Right ventricle myocardium inferior (tissue), 1 donor: ENCODE data around the gene PFDN1. TPM values are rescaled to one million over a fixed set of nuclear protein-coding genes. Genes with fewer than 3 reads are reported as not detected.

Experiments
- ATAC-seq: fragments of 200-7000 bp; cut with Tn5 transposase; one replicate; pipeline ENCODE4 v1.9.1; 2020; ENCODE audit warnings: mild to moderate bottlenecking, moderate library complexity
- DNase-seq: peaks from one replicate; pipeline ENCODE4 v3.0.0; 2021; ENCODE audit errors: missing footprints
- intact Hi-C: fragments of 100-400 bp; cut with DNase I; formaldehyde crosslinking; loops from one replicate; pipeline ENCODE4 v1.11.0; 2022
- total RNA-seq: library from RNA; stranded (reverse); fragmentation: NEBNext Ultra II Directional; extraction: Animal tissue kit (Norgen Biotek cat#: 25700); gene quantifications from one replicate; pipeline ENCODE4 v1.2.1, GENCODE V29; 2021
- donor health status: DM: no; HTN: yes; CAD: no; lungs with severe emphysema.

Gene PFDN1
- total RNA-seq, 1 donor from 2014 or later, result 80.6 TPM

DNA sequence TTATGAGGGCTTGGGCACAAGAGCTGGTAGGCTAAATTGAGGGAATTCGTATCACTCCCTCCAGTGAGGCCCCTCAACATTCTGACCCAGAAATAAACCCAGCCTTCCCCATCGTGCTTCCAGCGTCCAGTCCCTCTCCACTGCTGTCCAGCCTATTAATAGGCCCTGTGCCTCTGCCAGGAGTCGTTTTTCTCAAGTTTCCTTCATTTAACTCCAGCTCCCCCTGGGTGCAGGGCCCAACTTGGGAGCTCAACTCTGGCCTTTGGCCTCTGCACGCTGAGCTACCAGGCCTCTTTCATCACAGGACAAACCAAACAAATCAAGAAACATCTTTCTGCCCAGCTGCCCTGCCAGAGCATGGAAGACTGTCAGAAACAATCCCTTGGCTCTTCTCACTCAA lies 33.5 kb upstream of the PFDN1 start:
- peak; percentile 50 for ATAC-seq
- no peak for DNase-seq
- intact Hi-C loops, result no loop called here

DNA sequence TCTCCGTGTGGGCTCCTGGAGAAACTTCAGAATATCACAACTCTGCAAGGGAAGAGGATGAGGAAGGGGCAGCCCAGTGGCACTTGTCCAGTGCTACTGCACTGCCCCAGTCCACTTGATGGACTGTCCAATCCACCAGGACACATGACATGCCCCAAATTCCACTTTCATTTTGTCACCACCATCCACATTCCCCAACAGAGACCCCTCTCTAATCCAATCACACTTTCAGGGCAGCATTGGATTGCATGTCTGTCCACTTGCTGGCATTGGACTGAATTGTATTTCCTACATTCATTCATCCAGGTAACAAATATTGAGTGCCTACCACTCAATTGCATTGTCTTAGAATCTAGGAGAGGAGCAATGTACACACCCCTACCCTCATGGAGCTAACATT lies 28.7 kb upstream of the PFDN1 start:
- intact Hi-C loops, result no loop called here
- no peak for ATAC-seq
- DNase-seq, result no peak

DNA sequence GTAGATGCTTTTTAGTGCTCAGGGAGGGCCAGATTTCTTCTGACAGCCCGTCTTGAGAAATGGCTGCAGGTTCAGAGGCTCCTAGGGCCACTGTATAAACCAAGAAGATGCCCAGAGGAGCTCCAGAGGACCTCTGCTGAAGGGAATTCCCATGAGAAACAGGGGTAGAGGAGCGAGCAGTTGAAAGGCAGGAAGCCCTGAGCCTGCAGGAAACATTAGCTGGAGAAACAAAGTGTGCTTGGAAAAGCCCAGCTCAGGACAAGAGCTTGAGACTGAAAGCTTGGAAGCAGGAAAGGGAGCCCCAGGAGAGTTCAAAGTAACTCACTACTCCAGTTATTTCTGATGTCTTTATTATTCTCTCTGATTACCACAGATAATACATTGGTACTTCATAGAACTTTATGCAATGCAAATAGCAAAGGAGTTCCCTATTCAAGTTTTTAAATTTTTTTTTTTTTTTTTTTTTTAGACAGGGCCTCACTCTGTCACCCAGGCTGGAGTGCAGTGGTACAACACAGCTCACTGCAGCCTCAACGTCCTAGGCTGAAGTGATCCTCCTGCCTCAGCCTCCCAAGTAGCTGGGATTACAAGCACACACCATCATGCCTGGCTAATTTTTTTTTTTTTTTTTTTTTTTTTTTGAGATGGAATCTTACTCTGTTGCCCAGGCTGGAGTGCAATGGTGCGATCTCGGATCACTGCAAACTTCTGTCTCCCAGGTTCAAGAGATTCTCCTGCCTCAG lies 27.0 kb upstream of the PFDN1 start:
- intact Hi-C loops, result no loop called here
- ATAC-seq, result peak; percentile 25

DNA sequence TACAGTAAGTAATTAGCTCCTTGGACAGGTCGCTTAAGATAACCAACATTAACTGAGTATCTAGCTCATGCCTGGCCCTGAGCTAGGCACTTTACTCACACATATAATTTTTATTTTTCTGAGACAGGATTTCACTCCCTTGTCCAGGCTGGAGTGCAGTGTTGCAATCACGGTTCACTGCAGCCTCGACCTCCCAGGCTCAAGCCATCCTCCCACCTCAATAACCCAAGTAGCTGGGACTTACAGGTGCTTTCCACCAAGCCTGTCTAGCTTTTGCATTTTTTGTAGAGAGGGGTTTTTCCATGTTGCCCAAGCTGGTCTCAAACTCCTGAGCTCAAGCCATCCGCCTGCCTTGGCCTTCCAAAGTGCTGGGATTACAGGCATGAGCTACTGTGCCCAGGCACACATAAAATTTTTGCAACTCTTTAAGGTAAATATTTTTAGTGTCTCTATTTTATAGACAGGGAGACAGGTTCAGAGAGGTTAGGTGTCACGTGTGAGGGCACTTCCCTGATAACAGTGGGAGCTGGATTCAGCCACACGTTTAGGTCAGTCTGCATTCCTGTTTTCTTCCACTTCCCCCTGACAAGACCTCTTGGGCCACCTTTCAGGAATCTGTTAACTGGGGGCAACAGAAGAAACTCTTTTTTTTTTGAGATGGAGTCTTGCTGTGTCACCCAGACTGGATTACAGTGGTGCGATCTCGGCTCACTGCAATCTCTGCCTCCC lies 25.3 kb upstream of the PFDN1 start:
- no peak for ATAC-seq
- intact Hi-C loops, result no loop called here
- no peak for DNase-seq

More for the DNA sequence above, 27.0 kb upstream of the PFDN1 start:
- DNase-seq, result no peak

DNA sequence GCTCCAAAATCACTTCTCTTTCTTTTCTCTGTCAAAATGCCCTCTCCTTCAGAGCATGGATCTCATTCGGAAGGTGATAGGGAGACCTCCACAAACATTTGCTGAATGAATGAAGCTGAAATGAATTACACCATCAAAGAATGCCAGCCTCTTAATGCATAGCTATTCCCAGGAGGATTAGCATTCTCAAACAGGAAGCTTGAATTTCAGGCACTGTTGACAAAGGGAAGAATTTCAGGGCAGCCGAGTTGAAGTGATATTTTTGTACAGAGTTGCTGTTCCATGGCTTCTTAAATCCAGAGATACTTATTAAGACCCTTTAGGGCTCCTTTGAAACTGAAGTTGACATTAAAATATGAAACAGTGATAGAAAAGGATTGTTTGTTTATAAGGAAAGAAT lies 24.7 kb upstream of the PFDN1 start:
- intact Hi-C loops, result no loop called here
- ATAC-seq (no peak), DNase-seq (no peak)

DNA sequence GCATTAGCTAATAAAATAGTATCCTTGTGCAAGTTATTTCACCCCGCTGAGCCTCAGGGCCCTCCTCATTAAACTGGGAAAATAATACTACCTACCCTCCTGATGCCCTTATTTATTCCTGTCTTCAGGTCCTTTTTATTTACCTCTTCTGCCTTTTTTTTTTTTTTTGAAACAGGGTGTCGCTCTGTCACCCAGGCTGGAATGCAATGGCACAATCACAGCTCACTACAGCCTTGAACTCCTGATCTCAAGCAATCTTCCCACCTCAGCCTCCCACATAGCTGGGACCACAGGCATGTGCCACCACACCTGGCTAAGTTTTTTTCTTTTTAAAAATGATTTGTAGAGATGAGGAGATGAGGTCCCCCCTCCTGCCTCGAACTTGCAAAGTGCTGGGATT lies 22.6 kb upstream of the PFDN1 start:
- intact Hi-C loops, result no loop called here

DNA sequence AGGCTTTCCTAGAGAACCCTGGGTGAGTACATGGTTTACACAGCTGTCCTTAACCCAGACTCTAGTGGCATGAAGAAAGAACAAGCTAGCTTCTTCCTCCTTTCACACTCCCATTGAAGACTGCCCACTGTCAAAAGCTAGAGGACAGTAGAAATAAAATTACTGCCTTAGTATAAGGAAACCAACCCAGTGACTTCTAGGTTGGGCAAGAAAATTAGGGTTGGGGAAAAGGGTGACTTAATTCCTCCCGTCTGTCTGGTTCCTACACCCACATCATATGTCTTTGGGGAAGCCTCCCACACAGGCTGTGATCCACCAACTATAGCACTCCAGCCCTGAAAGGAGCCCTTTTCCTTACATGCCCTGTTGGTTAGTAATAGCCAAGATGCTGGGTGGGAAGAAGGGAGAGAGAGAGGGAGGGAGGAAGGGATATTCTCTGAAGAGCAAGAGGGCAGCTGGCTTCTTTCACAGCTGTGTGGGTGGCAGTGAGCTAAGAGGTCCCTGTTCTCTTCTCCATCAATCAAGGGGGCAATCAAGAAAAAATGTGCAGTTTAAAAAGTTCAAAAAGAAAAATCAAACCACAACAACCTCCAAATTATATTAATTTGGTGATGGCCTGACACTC lies 21.8 kb upstream of the PFDN1 start:
- DNase-seq, result no peak
- intact Hi-C loops, result no loop called here
- no peak for ATAC-seq

More for the DNA sequence above, 22.6 kb upstream of the PFDN1 start:
- no peak for DNase-seq
- ATAC-seq, result no peak

DNA sequence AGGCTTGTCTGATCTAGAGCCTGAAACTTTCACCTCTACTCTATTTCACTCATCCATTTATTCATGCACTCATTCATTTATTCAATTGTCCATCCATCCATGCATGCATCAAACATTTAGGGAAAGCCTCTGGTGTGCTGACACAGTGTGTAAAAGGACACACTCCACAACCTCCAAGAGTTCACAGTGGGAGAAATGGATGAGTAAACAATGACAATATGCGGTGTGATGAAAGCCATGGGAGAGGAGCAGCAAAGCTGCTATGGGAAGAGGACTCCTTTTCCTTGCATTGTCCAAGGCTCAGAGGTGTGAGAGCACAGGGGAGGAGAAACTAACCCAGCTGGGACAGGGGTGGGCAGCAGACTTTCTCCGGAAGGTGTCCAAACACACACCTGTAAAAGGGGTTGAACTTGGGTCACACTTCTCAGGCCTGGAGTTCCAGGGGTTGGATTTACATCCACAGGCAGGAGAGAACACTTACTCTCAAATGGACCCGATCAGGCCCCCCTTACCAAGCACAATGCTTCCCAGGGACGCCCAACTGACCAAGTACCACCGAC lies 21.2 kb upstream of the PFDN1 start:
- DNase-seq (no peak), ATAC-seq (no peak)
- intact Hi-C loops, result no loop called here

DNA sequence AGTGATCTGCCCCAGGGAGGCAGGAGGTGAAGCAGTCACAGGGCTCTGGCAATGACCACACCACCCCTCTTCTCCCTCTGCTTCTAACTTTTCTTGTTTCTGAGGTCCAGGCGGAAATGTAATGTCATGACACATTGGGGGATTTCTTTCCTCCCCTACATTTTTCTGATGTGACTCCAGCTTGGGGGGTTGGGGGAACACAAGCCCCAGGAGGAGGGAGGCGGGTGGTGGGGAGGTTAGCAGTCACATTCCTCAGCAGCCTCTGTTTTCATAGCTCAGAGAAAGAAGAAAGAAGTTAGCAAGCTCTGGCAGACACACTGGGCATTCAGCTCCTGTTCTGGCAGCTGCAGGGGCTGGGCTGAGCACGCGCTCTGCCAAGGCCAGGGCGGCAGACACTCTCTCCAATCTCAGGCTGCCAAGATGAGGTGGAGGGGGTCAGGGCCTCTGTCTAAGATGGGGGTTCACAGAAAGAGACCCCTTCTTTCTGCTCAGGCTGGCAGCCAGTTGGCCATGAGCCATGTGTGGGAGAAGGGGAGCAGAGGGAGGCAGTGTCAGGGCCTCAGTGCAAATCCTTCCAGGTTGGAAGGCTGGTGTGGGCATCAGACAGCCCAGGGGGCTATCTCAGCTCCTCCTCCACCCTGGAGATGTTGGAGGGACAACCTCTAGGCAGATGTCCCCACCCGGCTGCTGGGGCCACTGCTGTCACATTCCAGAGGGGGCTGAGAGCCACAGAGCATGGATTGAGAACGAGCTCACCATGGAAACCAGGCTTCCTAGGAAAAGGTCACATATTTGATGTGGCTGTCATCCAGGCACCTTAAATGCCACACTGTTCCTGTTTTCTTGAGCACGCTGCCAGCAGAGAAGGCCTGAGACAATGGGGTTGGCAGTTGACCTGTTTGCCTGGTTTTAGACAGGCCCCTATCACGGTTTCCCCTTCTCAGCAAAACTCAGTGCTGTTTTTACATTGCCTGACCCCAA lies 20.1 kb upstream of the PFDN1 start:
- intact Hi-C loops, result no loop called here
- peak; percentile 73 for ATAC-seq
- DNase-seq, result no peak

DNA sequence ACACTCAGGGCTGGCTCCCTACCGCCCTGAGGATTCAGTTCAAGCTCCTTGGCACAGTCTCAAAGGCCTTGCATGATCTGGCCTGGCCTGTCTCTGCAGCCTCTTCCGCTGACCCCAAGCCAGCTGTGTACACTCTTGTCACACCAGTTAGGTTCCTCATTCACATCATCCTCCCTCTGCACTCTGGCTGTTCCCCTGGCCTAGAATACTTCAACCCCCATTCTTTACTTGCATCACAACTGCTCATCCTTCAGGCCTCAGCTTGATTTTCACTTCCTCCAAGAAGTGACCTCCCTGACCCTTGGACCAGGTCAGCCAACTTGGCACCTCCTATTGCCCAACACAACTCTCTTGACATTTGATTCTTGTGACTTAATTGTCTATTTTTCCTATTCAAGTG lies 18.9 kb upstream of the PFDN1 start:
- ATAC-seq (peak; percentile 69), DNase-seq (peak; percentile 83)
- intact Hi-C loops, result no loop called here

DNA sequence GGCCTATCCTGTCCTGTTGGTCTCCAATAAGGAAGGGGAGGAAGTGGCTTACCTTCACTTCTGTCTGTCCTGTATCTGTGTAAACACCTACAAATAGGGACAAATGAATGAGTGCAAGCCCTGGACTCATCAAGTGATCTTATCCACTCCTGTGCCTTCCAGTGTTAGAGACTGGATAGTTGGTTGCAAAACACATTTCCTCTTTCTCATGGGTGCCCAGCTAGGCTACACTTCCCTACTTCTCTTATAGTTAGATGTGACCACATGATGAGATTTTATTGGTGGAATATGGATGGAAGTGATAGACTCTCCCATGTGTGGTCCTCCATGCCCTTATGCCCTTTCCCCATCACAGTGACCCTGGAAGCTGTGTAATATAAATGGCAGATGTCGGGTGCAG lies 16.9 kb upstream of the PFDN1 start:
- intact Hi-C loops, result no loop called here

DNA sequence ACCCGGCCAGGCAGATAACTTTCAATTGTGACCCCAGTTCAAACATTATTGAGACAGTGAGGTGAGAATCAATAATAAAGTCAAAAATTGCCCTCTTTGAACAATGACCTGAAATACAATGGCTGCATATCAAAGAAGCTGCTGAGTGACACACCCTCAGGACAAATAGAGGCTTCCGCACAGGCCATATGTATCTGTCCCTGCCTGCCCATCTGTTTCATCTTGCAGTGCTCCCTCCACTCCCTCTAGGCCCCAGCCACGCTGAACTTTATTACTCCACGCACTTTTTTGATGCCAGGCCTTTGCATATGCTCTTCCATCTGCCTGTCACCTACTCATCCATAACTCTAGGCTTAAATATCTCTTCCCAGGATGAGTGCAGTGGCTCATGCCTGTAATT lies 15.9 kb upstream of the PFDN1 start:
- DNase-seq (no peak), ATAC-seq (no peak)
- intact Hi-C loops, result no loop called here

More for the DNA sequence above, 16.9 kb upstream of the PFDN1 start:
- no peak for DNase-seq
- ATAC-seq, result no peak

DNA sequence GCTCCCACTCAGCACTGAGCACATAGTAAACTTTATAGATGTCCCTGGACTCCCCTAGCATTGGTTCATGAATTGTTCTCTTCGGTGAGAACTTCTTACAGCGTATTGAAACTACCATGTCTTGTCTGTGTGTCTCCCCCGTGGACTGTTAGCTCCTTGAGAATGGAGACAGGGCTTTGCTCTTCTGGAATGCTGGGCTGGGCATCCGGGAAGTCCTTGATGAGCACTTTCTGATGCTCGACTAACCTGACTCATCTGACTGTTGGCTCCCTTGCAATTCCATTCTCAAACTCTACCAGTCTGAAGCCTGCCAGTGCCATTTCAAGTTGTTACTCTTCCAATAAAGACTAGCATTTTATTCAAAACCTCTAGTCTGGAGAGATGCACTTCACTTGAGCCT lies 15.0 kb upstream of the PFDN1 start:
- ATAC-seq (no peak), DNase-seq (no peak)
- intact Hi-C loops, result no loop called here

DNA sequence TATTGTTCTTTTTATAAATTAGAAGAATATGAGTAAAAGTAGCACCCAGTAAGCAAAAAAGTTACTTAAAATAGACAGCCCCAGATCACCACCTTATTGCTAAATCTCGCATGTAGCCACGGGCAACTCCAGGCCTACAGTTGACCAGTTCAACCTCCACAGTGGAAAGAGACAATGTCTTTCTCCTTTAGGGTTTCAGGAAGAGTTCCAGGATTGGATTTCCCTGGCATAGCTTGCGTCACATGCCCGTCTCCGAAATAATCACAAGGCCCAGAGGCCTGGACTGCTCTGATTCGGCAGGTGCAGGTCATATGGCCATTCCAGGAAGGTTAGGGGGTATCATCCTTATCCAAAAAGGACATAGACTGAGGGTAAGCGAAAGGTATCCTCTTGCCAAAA lies 9.9 kb upstream of the PFDN1 start:
- ATAC-seq, result no peak
- intact Hi-C loops, result no loop called here
- no peak for DNase-seq

DNA sequence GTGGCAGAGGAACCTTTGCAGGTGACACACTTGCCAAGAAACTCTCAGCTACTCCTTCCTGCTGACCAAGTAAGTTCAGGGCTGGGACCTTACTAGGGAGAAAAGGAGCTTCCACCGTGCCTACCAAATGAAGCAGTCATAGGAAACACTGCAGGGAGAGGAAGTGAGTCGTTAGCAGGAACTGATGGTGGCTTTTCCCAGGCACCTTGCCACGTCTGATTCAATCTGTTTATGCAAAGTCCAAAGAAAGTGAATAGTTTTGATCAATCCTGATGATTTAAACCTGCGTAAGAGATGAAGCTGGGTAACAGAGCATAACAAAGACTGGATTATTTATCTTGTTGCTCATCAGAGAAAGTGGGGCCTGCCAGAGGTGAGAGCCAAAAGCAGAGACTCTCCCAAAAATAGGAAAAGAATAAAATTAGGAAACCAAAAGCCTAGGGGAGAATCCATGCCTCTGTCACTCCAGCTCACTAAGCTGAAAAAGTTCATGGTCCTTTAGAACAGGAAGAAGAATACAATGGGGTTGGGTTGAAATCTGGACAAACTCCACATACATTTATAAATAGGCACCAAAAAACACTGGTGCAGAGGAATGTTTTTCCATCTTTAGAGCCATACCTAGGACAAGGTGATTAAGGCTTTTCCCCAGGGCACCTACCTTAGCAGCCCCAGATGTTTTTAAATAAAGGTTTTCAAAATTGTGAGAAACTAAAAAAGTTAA lies 9.3 kb upstream of the PFDN1 start:
- ATAC-seq, result no peak
- no peak for DNase-seq
- intact Hi-C loops, result no loop called here

DNA sequence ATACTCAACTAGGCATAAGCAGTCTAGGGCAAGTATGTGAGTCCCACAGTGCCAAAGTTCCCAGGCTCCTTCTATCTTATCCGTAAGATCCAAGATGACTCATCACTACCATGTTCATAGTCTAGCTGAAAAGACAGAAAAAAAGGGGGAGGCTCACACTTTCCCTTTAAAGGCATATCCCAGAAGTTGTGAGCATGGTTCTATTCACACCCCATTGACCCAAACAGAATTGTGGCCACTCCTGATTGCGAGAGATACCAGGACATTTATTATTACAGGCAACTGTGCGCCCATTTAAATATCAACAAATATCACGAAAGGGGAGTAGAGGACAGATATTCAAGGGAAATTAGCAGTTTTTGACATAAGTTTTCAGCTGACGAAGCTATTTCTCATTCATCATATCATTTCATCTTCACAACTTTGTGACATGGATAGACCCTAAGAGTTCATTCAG lies 8.1 kb upstream of the PFDN1 start:
- intact Hi-C loops, result no loop called here
- ATAC-seq (no peak), DNase-seq (no peak)

DNA sequence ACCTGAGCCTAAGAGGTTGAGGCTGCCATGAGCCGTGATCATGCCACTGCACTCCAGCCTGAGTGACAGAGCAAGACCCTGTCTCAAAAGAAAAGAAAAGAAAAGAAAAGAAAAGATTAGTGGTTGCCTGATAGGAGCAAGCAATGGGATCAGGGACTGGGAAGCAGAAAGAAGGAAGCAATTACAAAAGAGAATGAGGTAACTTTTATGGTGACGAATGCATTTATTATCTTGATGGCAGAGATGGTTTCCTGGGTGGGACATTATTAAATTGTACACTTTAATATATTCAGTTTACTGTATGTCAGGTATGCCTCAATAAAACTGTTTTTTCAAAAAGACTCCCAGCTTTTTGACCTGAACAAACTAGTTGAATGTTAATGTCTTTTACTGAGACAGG lies 7.5 kb upstream of the PFDN1 start:
- no peak for ATAC-seq
- DNase-seq, result no peak
- intact Hi-C loops, result no loop called here

DNA sequence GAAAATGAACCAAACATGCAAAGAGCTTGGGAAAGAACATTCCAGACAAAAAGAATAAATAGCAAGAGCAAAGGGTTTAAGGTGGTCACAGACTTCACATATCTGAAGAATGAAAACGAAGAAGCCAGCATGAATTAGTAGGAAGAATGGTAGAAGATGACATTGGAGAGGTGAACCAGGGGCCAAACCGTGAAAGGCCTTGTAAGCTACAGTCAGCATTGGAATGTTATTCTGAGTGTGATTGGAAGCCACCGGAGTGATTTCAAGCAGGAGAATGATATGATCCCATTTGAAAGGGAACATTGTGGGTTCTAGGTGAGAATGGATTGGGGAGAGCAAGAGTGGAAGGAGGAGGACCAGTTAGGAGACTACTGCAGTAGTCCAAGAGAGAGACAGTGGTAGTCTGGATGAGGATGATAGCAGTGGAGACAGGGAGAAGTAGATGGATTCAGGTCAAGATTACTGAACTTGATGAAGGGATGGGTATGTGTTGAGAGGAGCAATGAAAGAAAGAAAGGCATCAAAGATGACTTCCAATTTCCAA lies 6.9 kb upstream of the PFDN1 start:
- intact Hi-C loops, result no loop called here
- ATAC-seq (no peak), DNase-seq (no peak)
